ENCODE measurements around the gene RPS6KA4.
A peak's percentile ranks its signal among the peaks of the same experiment; 100 is the strongest.

DNA sequence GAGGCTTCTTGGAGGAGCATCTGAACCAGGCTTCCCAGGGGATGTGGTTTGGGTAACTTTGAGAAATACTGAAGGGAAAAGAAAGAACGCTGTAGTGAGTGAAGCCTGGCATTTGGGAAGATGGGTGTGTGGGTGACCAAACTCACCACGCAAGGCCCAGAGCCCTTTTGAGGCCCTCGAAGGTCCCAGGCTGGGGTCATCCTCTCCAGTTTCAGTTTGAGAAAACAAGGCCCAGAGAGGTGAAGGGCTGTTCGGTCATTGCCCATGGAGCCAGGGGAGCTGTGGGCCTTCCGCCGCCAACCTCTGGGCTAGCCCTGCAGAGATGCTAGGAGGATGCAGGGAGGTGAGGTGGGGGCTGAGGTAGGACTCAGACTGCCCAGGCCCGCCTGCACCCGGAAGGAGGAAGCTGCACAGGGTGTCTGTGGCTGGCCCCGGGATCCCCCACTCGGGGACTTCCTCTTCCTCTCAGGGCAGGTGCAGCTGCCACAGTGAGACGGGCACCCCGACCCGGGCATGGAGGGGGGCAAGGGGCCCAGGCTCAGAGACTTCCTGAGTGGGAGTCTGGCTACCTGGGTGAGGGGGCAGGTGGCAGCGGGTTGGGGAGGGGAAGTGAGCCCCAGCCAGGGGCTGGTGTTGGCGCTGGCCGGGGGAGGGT, 19.1 kb upstream of the RPS6KA4 start, which contains the start of gene CCDC88B:
- TF ChIP-seq TAF1 (IDR thresholded peaks at IDR 0.05; ENCODE audit: borderline replicate concordance, low read depth, low read length) (no peak), POLR2A (IDR thresholded peaks at IDR 0.05; ENCODE audit: low read depth, low read length) (peak; percentile 26; the same call in 1 of the 2 replicates), POLR2AphosphoS5 (IDR thresholded peaks at IDR 0.05; ENCODE audit: low read depth, low read length) (peak; percentile 41)
